ENCODE results near the gene DNTT.

DNTT gene

GRCh38 chr10:96304230-96304629 is at the start of gene DNTT:
Gene DNTT, plus strand, starts transcription at chr10:96304434. Its CDS starts 64 bp downstream, at chr10:96304498.
- no peak for TF ChIP-seq CTCF (IDR thresholded peaks at IDR 0.05; ENCODE audit: low read depth, low read length)
- DNase-seq (ENCODE audit: extremely low read depth, low read depth) = no peak

DNA sequence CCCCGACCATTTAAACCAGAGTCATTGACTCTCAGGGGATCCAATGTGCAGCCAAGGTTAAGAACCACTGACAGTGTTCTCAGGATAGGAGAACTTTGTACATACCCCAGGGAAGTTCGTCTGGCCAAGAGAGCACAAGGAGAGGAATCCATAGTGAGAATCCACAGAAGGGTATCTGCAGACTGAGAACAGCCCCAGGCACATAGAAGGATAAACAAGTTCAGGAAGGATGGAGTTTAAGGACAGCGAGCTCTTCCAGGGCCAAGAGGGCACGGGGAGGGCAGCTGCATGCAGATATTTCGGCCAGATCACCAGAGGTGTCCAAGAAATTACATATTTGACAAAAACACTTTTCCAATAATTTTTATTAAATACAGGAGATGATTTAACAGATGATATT is 49.3 kb upstream of the DNTT start:
- TF ChIP-seq CTCF (IDR thresholded peaks at IDR 0.05; ENCODE audit: low read depth, low read length) = no peak
- no peak for DNase-seq (ENCODE audit: extremely low read depth, low read depth)

GRCh38 chr10:96255549-96256333 is 48.5 kb upstream of the DNTT start:
- DNase-seq (ENCODE audit: extremely low read depth, low read depth) = no peak
- no peak for TF ChIP-seq CTCF (IDR thresholded peaks at IDR 0.05; ENCODE audit: low read depth, low read length)

- no peak for TF ChIP-seq CTCF (IDR thresholded peaks at IDR 0.05; ENCODE audit: low read depth, low read length)
- no peak for DNase-seq (ENCODE audit: extremely low read depth, low read depth)
Observed at GRCh38 chr10:96257944-96258343, 46.3 kb upstream of the DNTT start.

DNA sequence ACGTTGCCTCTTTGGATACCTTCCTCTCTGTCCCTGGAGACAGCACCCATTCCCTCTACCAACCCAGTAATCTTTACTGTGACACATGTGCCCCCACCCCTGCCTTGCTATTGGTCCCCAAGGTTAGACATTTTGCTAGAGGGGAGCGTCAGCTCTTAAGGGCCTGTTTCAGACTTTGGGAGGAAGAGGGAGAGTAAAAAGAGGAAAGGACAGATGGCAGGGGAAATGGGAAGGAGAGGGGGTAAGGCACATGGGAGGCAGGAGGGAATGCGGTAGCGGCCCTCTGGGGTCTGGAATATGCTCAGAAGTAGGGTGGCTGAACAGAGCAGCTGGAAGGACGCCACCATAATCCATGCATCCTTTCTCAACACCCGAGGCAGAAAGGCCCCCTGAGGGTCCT is 45.1 kb upstream of the DNTT start:
- DNase-seq (ENCODE audit: extremely low read depth, low read depth) = no peak
- TF ChIP-seq CTCF (IDR thresholded peaks at IDR 0.05; ENCODE audit: low read depth, low read length) = no peak

GRCh38 chr10:96260014-96260413 is 44.2 kb upstream of the DNTT start:
- TF ChIP-seq CTCF (IDR thresholded peaks at IDR 0.05; ENCODE audit: low read depth, low read length) = no peak
- no peak for DNase-seq (ENCODE audit: extremely low read depth, low read depth)

- no peak for DNase-seq (ENCODE audit: extremely low read depth, low read depth)
- no peak for TF ChIP-seq CTCF (IDR thresholded peaks at IDR 0.05; ENCODE audit: low read depth, low read length)
Observed at GRCh38 chr10:96261132-96261531, 43.1 kb upstream of the DNTT start.

Data from AG09319 (cell line).